Esophagus muscularis mucosa (tissue), 4 donors: Measurements from ENCODE around the gene KRT86. TPM values are rescaled to one million over a fixed set of nuclear protein-coding genes. Genes with fewer than 3 reads are reported as not detected.

Experiments
- DNase-seq: peaks from one replicate; pipeline ENCODE4 v3.0.0-alpha.2; 2017; ENCODE audit errors: extremely low spot score
- H3K27ac ChIP-seq, 4 donors: fragments of 200-600 bp; sonication (generic); replicated peaks in 1 of 4; 1 replicate in 3 of 4; 2 replicates in 1 of 4; pipeline ENCODE4 v1.5.1; 2016 to 2019; ENCODE audit warnings: mild to moderate bottlenecking in 1 of 4
- H3K27me3 ChIP-seq, 4 donors: fragments of 200-600 bp; sonication (generic); one replicate each; pipeline versions ENCODE4 v1.5.1 to v1.6.0; 2016 to 2019
- H3K36me3 ChIP-seq, 4 donors: fragments of 200-600 bp; sonication (generic); one replicate each; pipeline ENCODE4 v1.5.1; 2016 to 2019
- H3K4me1 ChIP-seq, 4 donors: fragments of 200-600 bp; sonication (generic); one replicate each; pipeline ENCODE4 v1.5.1; 2016 to 2019
- H3K4me3 ChIP-seq, 4 donors: fragments of 200-600 bp; sonication (generic); 1 replicate in 2 of 4; 2 replicates in 2 of 4; pipeline ENCODE4 v1.5.1; 2016 to 2019; ENCODE audit warnings: mild to moderate bottlenecking in 4 of 4, moderate library complexity in 1 of 4
- H3K9me3 ChIP-seq, 4 donors: fragments of 200-600 bp; sonication (generic); 1 replicate in 3 of 4; 2 replicates in 1 of 4; pipeline ENCODE4 v1.5.1; 2016 to 2019
- CTCF ChIP-seq, 3 experiments: fragments of 200-600 bp in 2 of 3; fragments of 450-650 bp in 1 of 3; sonication (generic) in 2 of 3; IDR thresholded peaks; one replicate each; pipeline ENCODE4 v1.5.1; 2017 to 2019; ENCODE audit warnings: antibody characterized with exemption in 3 of 3, mild to moderate bottlenecking in 2 of 3, moderate library complexity in 1 of 3
- EP300 ChIP-seq: sonication (generic); formaldehyde crosslinking; IDR thresholded peaks from one replicate; pipeline ENCODE4 v1.6.1; 2017; ENCODE audit warnings: antibody characterized with exemption
- POLR2A ChIP-seq: fragments of 450-650 bp; IDR thresholded peaks from one replicate; pipeline ENCODE4 v1.6.1; 2017; ENCODE audit warnings: antibody characterized with exemption, moderate library complexity, mild to moderate bottlenecking, low read depth
- POLR2AphosphoS5 ChIP-seq, 2 donors: sonication (generic); formaldehyde crosslinking; IDR thresholded peaks; one replicate each; pipeline ENCODE4 v1.6.1; 2017; ENCODE audit warnings: antibody characterized with exemption in 2 of 2
- WGBS: methylation state at CpG from one replicate; pipeline ENCODE4 v1.1.5; 2018; 5-methylcytosine and 5-hydroxymethylcytosine counted together
- intact Hi-C: fragments of 100-400 bp; cut with DNase I; formaldehyde crosslinking; loops from one replicate; pipeline ENCODE4 v1.15.1; 2023
- total RNA-seq, 4 donors: library from RNA; depleted of rRNA; stranded (reverse); fragments of >200 nt; gene quantifications; one replicate each; pipeline versions ENCODE4 v1.1.0 to v1.2.1, GENCODE V29; 2016

Gene KRT86
- total RNA-seq = under 1 TPM in 2 of 4 donors, not detected in 2; 0.29 to 0.33 TPM

- WGBS = 71% methylated on average over 1 of the region's 3 CpGs
- no peak for DNase-seq
- Histone ChIP-seq H3K4me3 (no peak within 1 kb of the TSS), H3K27ac (no peak within 1 kb of the TSS), H3K9me3 (no peaks in the 10 kb centered on the region), H3K36me3 (no peaks in the 10 kb centered on the region), H3K27me3 (peaks cover 0 to 6% (median 0%) of the 10 kb centered on the region in 4 donors), H3K4me1 (peaks cover 9 to 18% (median 14%) of the 10 kb centered on the region in 4 donors)
- TF ChIP-seq CTCF (IDR thresholded peaks at IDR 0.05) (no peak), EP300 (no peak), POLR2A (no peak), POLR2AphosphoS5 (IDR thresholded peaks at IDR 0.05) (no peak)
- intact Hi-C loops = loop anchor here (5.0 kb wide), 2 partner anchors 52 to 117 kb away; no protein-coding TSS in a partner anchor
Observed at GRCh38 chr12:52274521-52275120, at the start of gene KRT86. Gene KRT86, plus strand, starts transcription at chr12:52274645. Its CDS starts 27,272 bp downstream, at chr12:52301917.

GRCh38 chr12:52225752-52226151 lies 48.7 kb upstream of the KRT86 start:
- no peak for DNase-seq
- Histone ChIP-seq H3K36me3 (no peaks in the 10 kb centered on the region), H3K9me3 (no peaks in the 10 kb centered on the region), H3K4me3 (no peak overlapping the region), H3K27me3 (peaks cover 0 to 49% (median 2%) of the 10 kb centered on the region in 4 donors), H3K27ac (no peak overlapping the region), H3K4me1 (peaks cover 3 to 6% (median 5%) of the 10 kb centered on the region in 4 donors)
- TF ChIP-seq CTCF (IDR thresholded peaks at IDR 0.05) = no peak
- TF ChIP-seq POLR2A = no peak
- TF ChIP-seq EP300 = no peak
- TF ChIP-seq POLR2AphosphoS5 (IDR thresholded peaks at IDR 0.05) = no peak
- intact Hi-C loops = no loop called here
- WGBS = 88% methylated on average over 4 of the region's 4 CpGs

GRCh38 chr12:52226446-52226845 lies 48.0 kb upstream of the KRT86 start:
- intact Hi-C loops = no loop called here
- no peak overlapping the region for H3K27ac ChIP-seq
- 69% methylated on average over 4 of the region's 4 CpGs for WGBS

GRCh38 chr12:52227606-52228166 lies 46.8 kb upstream of the KRT86 start:
- Histone ChIP-seq H3K9me3 (no peaks in the 10 kb centered on the region), H3K4me1 (peaks cover 11 to 22% (median 15%) of the 10 kb centered on the region in 4 donors), H3K36me3 (no peaks in the 10 kb centered on the region), H3K4me3 (no peak overlapping the region), H3K27me3 (peaks cover 0 to 49% (median 9%) of the 10 kb centered on the region in 4 donors), H3K27ac (no peak overlapping the region)
- WGBS = 60% methylated on average over 5 of the region's 5 CpGs
- no peak for DNase-seq
- TF ChIP-seq EP300 (no peak), POLR2A (no peak), CTCF (IDR thresholded peaks at IDR 0.05) (no peak), POLR2AphosphoS5 (IDR thresholded peaks at IDR 0.05) (no peak)
- intact Hi-C loops = no loop called here

More at GRCh38 chr12:52226446-52226845, 48.0 kb upstream of the KRT86 start:
- Histone ChIP-seq H3K4me1 (peaks cover 7 to 11% (median 9%) of the 10 kb centered on the region in 4 donors), H3K27me3 (peaks cover 0 to 49% (median 0%) of the 10 kb centered on the region in 4 donors), H3K36me3 (no peaks in the 10 kb centered on the region), H3K4me3 (no peak overlapping the region), H3K9me3 (no peaks in the 10 kb centered on the region)
- TF ChIP-seq POLR2A (no peak), EP300 (no peak), CTCF (IDR thresholded peaks at IDR 0.05) (no peak), POLR2AphosphoS5 (IDR thresholded peaks at IDR 0.05) (no peak)
- no peak for DNase-seq
